H1 (cell line): ENCODE measurements around the gene PLCL1. TPM values are rescaled to one million over a fixed set of nuclear protein-coding genes. Genes with fewer than 3 reads are reported as not detected.

Source experiments
- CTCF ChIA-PET: fragments of 300-600 bp; sonication (Branson Sonifier 250); formaldehyde crosslinking; loops from one replicate; lab custom pipeline; 2021; ENCODE audit not compliant: partially characterized antibody; lab: Charles Lee
- POLR2A ChIA-PET: fragments of 300-600 bp; sonication (Branson Sonifier 250); formaldehyde crosslinking; loops from one replicate; lab custom pipeline; 2021; ENCODE audit warnings: inconsistent platforms; ENCODE audit not compliant: partially characterized antibody; lab: Charles Lee
- DNase-seq, 2 experiments: peaks; one replicate each; pipeline versions ENCODE4 v3.0.0 to v3.0.0-alpha.2; 2010 to 2022; ENCODE audit warnings: low spot score in 2 of 2, low read depth in 1 of 2, mixed read lengths in 1 of 2
- FAIRE-seq: peaks from 2 replicates; lab custom pipeline; 2011; peaks lifted over from hg19 to GRCh38; lab: Jason Lieb, UNC
- H2AFZ ChIP-seq: 2 replicates; pipeline ENCODE4 v1.8.1; 2012; ENCODE audit warnings: low read length, inconsistent platforms
- H2AK5ac ChIP-seq: 2 replicates; pipeline ENCODE4 v1.6.1; 2013; ENCODE audit warnings: low read depth, low read length
- H2BK120ac ChIP-seq: replicated peaks from 2 replicates; pipeline ENCODE3; 2013; ENCODE audit warnings: low read depth, low read length, inconsistent platforms
- H2BK12ac ChIP-seq: 2 replicates; pipeline ENCODE4 v1.6.1; 2013; ENCODE audit warnings: low read depth, low read length
- H2BK15ac ChIP-seq: 2 replicates; pipeline ENCODE4 v1.6.1; 2013; ENCODE audit warnings: low read length
- H2BK20ac ChIP-seq: 2 replicates; pipeline ENCODE4 v1.6.1; 2013; ENCODE audit warnings: low read length
- H2BK5ac ChIP-seq: 2 replicates; pipeline ENCODE4 v1.6.1; 2013; ENCODE audit warnings: low read depth, low read length
- H3K14ac ChIP-seq: 2 replicates; pipeline ENCODE4 v1.6.1; 2013; ENCODE audit warnings: inconsistent platforms; ENCODE audit not compliant: insufficient read length
- H3K18ac ChIP-seq: 2 replicates; pipeline ENCODE4 v1.6.1; 2013; ENCODE audit warnings: low read length; ENCODE audit errors: extremely low read depth
- H3K23ac ChIP-seq: 2 replicates; pipeline ENCODE4 v1.6.1; 2013; ENCODE audit warnings: inconsistent platforms; ENCODE audit not compliant: insufficient read length
- H3K23me2 ChIP-seq: 2 replicates; pipeline ENCODE4 v1.6.1; 2013; ENCODE audit warnings: low read depth, low read length
- H3K27ac ChIP-seq: 2 replicates; pipeline ENCODE4 v1.6.1; 2011; ENCODE audit warnings: low read depth, low read length, inconsistent platforms
- H3K27me3 ChIP-seq, 4 experiments: replicated peaks in 1 of 4; 1 replicate in 1 of 4; 2 replicates in 3 of 4; pipeline versions ENCODE4 v1.6.1 to v1.8.1; 2011 to 2013; ENCODE audit warnings: low read length in 3 of 4, mild to moderate bottlenecking in 3 of 4, inconsistent platforms in 2 of 4, mixed read lengths in 2 of 4, moderate library complexity in 1 of 4; ENCODE audit not compliant: control insufficient read depth in 3 of 4, insufficient read depth in 3 of 4; ENCODE audit errors: extremely low read depth in 1 of 4
- H3K36me3 ChIP-seq, 4 experiments: 2 replicates each; pipeline versions ENCODE4 v1.6.1 to v1.8.1; 2011 to 2013; ENCODE audit warnings: mild to moderate bottlenecking in 4 of 4, low read length in 3 of 4, moderate library complexity in 2 of 4, control low read depth in 1 of 4, inconsistent platforms in 1 of 4; ENCODE audit not compliant: insufficient read depth in 4 of 4, control insufficient read depth in 2 of 4
- H3K4ac ChIP-seq: replicated peaks from 2 replicates; pipeline ENCODE3; 2013; ENCODE audit warnings: low read length, low read depth, mixed read lengths, inconsistent platforms; ENCODE audit not compliant: insufficient read length
- H3K4me1 ChIP-seq, 4 experiments: replicated peaks in 1 of 4; 1 replicate in 1 of 4; 2 replicates in 3 of 4; pipeline versions ENCODE4 v1.6.1 to v1.8.1; 2011 to 2013; ENCODE audit warnings: low read length in 3 of 4, inconsistent platforms in 2 of 4, mixed read lengths in 1 of 4; ENCODE audit not compliant: insufficient read depth in 4 of 4, control insufficient read depth in 3 of 4
- H3K4me2 ChIP-seq, 2 experiments: 2 replicates each; pipeline versions ENCODE4 v1.6.1 to v1.8.1; 2011 to 2013; ENCODE audit warnings: low read depth in 2 of 2, low read length in 2 of 2, control low read depth in 1 of 2, inconsistent platforms in 1 of 2, mild to moderate bottlenecking in 1 of 2; ENCODE audit not compliant: insufficient read depth in 1 of 2
- H3K4me3 ChIP-seq, 4 experiments: fragments of 200-600, 300-600 bp in 1 of 4; sonication (generic), shearing (Covaris generic), sonication (Bioruptor Twin) in 1 of 4; 2 replicates each; pipeline versions ENCODE4 v1.5.1 to v1.8.1; 2011 to 2016; ENCODE audit warnings: low read length in 4 of 4, low read depth in 3 of 4, control low read depth in 2 of 4, inconsistent platforms in 2 of 4, mild to moderate bottlenecking in 2 of 4, mixed read lengths in 1 of 4, moderate library complexity in 1 of 4; ENCODE audit not compliant: insufficient read depth in 2 of 4; ENCODE audit errors: extremely low read depth in 1 of 4
- H3K56ac ChIP-seq: replicated peaks from 2 replicates; pipeline ENCODE3; 2013; ENCODE audit warnings: low read depth, mild to moderate bottlenecking, mixed read lengths, low read length, inconsistent platforms; ENCODE audit not compliant: insufficient read length
- H3K79me1 ChIP-seq: 2 replicates; pipeline ENCODE4 v1.6.1; 2013; ENCODE audit warnings: low read depth, low read length, control low read depth
- H3K79me2 ChIP-seq, 2 experiments: 2 replicates each; pipeline versions ENCODE4 v1.6.1 to v1.8.1; 2012 to 2013; ENCODE audit warnings: low read length in 2 of 2, mild to moderate bottlenecking in 2 of 2, inconsistent platforms in 1 of 2; ENCODE audit not compliant: insufficient read depth in 2 of 2, control insufficient read depth in 1 of 2
- H3K9ac ChIP-seq, 4 experiments: replicated peaks in 1 of 4; 1 replicate in 1 of 4; 2 replicates in 3 of 4; pipeline versions ENCODE4 v1.6.1 to v1.8.1; 2011 to 2013; ENCODE audit warnings: low read depth in 3 of 4, low read length in 3 of 4, control low read depth in 2 of 4, mild to moderate bottlenecking in 2 of 4, moderate library complexity in 2 of 4, inconsistent platforms in 1 of 4; ENCODE audit errors: extremely low read depth in 1 of 4
- H3K9me3 ChIP-seq, 2 experiments: 2 replicates each; pipeline versions ENCODE4 v1.6.1 to v1.8.1; 2012 to 2013; ENCODE audit warnings: mild to moderate bottlenecking in 2 of 2, moderate library complexity in 2 of 2, control low read depth in 1 of 2, inconsistent platforms in 1 of 2, low read depth in 1 of 2, low read length in 1 of 2, mixed read lengths in 1 of 2; ENCODE audit not compliant: insufficient read depth in 2 of 2
- H4K20me1 ChIP-seq, 2 experiments: replicated peaks in 1 of 2; 2 replicates each; pipeline versions ENCODE3 to v1.8.1; 2011 to 2013; ENCODE audit warnings: inconsistent platforms in 2 of 2, low read length in 2 of 2, mild to moderate bottlenecking in 1 of 2; ENCODE audit not compliant: insufficient read depth in 2 of 2, control insufficient read depth in 1 of 2
- H4K5ac ChIP-seq: 2 replicates; pipeline ENCODE4 v1.6.1; 2013; ENCODE audit warnings: low read length, low read depth, mixed read lengths, inconsistent platforms; ENCODE audit not compliant: insufficient read length
- H4K8ac ChIP-seq: 2 replicates; pipeline ENCODE4 v1.8.0; 2013; ENCODE audit warnings: mild to moderate bottlenecking, moderate library complexity, low read length, inconsistent platforms; ENCODE audit not compliant: insufficient read depth; ENCODE audit errors: extremely low read depth
- H4K91ac ChIP-seq: replicated peaks from 2 replicates; pipeline ENCODE3; 2013; ENCODE audit warnings: low read length, mixed read lengths, inconsistent platforms; ENCODE audit not compliant: insufficient read length
- BRCA1 ChIP-seq: IDR thresholded peaks from 2 replicates; pipeline ENCODE4 v1.6.1; 2012; ENCODE audit warnings: low read depth, low read length, improper control_type of control experiment
- CBX5 ChIP-seq: fragments of 300-800, 300-1000 bp; sonication (generic); IDR thresholded peaks from 2 replicates; pipeline ENCODE4 v1.7.1; 2016; ENCODE audit warnings: antibody characterized with exemption, low read length, low read depth
- CHD1 ChIP-seq: IDR thresholded peaks from 2 replicates; pipeline ENCODE4 v1.6.1; 2012; ENCODE audit warnings: low read depth, low read length, improper control_type of control experiment
- CHD2 ChIP-seq: IDR thresholded peaks from 2 replicates; pipeline ENCODE4 v1.6.1; 2012; ENCODE audit warnings: low read length, improper control_type of control experiment
- CREB1 ChIP-seq: IDR thresholded peaks from 2 replicates; pipeline ENCODE4 v1.6.1; 2012; ENCODE audit warnings: inconsistent platforms
- FOSL1 ChIP-seq: IDR thresholded peaks from 2 replicates; pipeline ENCODE4 v1.6.1; 2011; ENCODE audit warnings: mild to moderate bottlenecking, low read depth, low read length, moderate library complexity; ENCODE audit not compliant: insufficient read depth
- GTF2F1 ChIP-seq: IDR thresholded peaks from 2 replicates; pipeline ENCODE4 v1.6.1; 2012; ENCODE audit warnings: low read depth, low read length, improper control_type of control experiment, borderline replicate concordance
- JUN ChIP-seq: IDR thresholded peaks from 2 replicates; pipeline ENCODE4 v1.6.1; 2011; ENCODE audit warnings: low read depth, mild to moderate bottlenecking, improper control_type of control experiment, low read length
- JUND ChIP-seq: IDR thresholded peaks from 2 replicates; pipeline ENCODE4 v1.6.1; 2011; ENCODE audit warnings: mild to moderate bottlenecking, improper control_type of control experiment, low read length
- KDM5A ChIP-seq: fragments of 200-600 bp; IDR thresholded peaks from 2 replicates; pipeline ENCODE4 v1.7.1; 2012; ENCODE audit warnings: mild to moderate bottlenecking, low read length, inconsistent platforms, mixed read lengths
- MAFK ChIP-seq: IDR thresholded peaks from 2 replicates; pipeline ENCODE4 v1.6.1; 2012; ENCODE audit warnings: low read depth, mild to moderate bottlenecking, improper control_type of control experiment, low read length
- RAD21 ChIP-seq, 2 experiments: IDR thresholded peaks in 1 of 2; conservative IDR thresholded peaks in 1 of 2; 2 replicates each; pipeline ENCODE4 v1.6.1; 2011; ENCODE audit warnings: low read depth in 2 of 2, low read length in 2 of 2, improper control_type of control experiment in 1 of 2, inconsistent platforms in 1 of 2, mild to moderate bottlenecking in 1 of 2, moderate library complexity in 1 of 2
- RXRA ChIP-seq: IDR thresholded peaks from 2 replicates; pipeline ENCODE4 v1.6.1; 2011; ENCODE audit warnings: low read depth, mild to moderate bottlenecking, low read length, moderate library complexity; ENCODE audit not compliant: insufficient read depth
- SIRT6 ChIP-seq: IDR thresholded peaks from one replicate; pipeline ENCODE4 v1.7.1; 2012; ENCODE audit warnings: low read length, inconsistent platforms
- TAF1 ChIP-seq: IDR thresholded peaks from 2 replicates; pipeline ENCODE4 v1.6.1; 2011; ENCODE audit warnings: mild to moderate bottlenecking, low read depth, low read length
- WGBS, 2 experiments: shearing (Covaris generic) in 1 of 2; methylation state at CpG; one replicate each; pipeline versions ENCODE4 v1.1.6 to v1.1.7; 2013 to 2015; ENCODE audit warnings: low lambda C conversion rate in 2 of 2, mixed read lengths in 2 of 2, inconsistent platforms in 1 of 2, low coverage in 1 of 2, missing lambda C conversion rate in 1 of 2; ENCODE audit not compliant: insufficient replicate concordance in 2 of 2, insufficient coverage in 1 of 2, insufficient read length in 1 of 2; ENCODE audit errors: extremely low coverage in 1 of 2, missing lambda C conversion rate in 1 of 2; 5-methylcytosine and 5-hydroxymethylcytosine counted together
- polyA plus RNA-seq, 7 experiments: library from polyadenylated mRNA; depleted of rRNA in 3 of 7; stranded (reverse) in 5 of 7; unstranded in 2 of 7; fragments of >200 nt in 5 of 7; fragments of 200-250 nt in 2 of 7; gene quantifications; 1 replicate in 5 of 7; 2 replicates in 1 of 7; 4 replicates in 1 of 7; pipeline versions ENCODE4 v1.2.1 to v1.2.3, GENCODE V29; 2011 to 2013; ENCODE audit warnings: missing spikeins in 2 of 7, mixed read lengths in 2 of 7
- total RNA-seq: library from RNA; stranded (reverse); fragmentation: NEBNext Ultra II Directional; extraction: Animal tissue kit (Norgen Biotek cat#: 25700); gene quantifications from 2 replicates; pipeline ENCODE4 v1.2.1, GENCODE V29; 2021

PLCL1 gene
- total and polyA plus RNA-seq, 2 of the 8 experiments (the other 6 are each of a cell fraction or from before 2014, with no cell fraction given), result not detected

- Histone ChIP-seq H3K9me3 (no peaks in the 10 kb centered on the region), H4K20me1 (no peaks in the 10 kb centered on the region), H3K14ac (no peak overlapping the region), H4K5ac (no peak overlapping the region), H3K18ac (no peak overlapping the region), H3K27ac (no peak overlapping the region), H3K79me1 (no peaks in the 10 kb centered on the region), H4K91ac (no peak overlapping the region), H3K4me2 (no peak overlapping the region), H3K27me3 (no peaks in the 10 kb centered on the region), H2BK120ac (no peak overlapping the region), H3K9ac (no peak overlapping the region), H2BK12ac (no peak overlapping the region), H3K79me2 (no peaks in the 10 kb centered on the region), H2BK5ac (no peak overlapping the region), H3K36me3 (no peaks in the 10 kb centered on the region), H3K4me1 (peaks cover 0 to 2% (median 0%) of the 10 kb centered on the region in 4 experiments; a peak in 1 of 7 replicates), H3K4me3 (no peak overlapping the region), H3K23ac (no peak overlapping the region), H4K8ac (no peak overlapping the region), H3K4ac (no peak overlapping the region), H2AK5ac (no peak overlapping the region), H2AFZ (no peak overlapping the region), H2BK15ac (no peak overlapping the region), H3K23me2 (no peaks in the 10 kb centered on the region), H2BK20ac (no peak overlapping the region), H3K56ac (no peak overlapping the region)
- ChIA-PET POLR2A (no interaction called here), CTCF (interaction anchor here (1.0 to 1.2 kb wide), 2 partner anchors 10 to 16 kb away, joined by 3 to 5 read pairs; no protein-coding TSS in a partner anchor)
- DNase-seq (no peak), FAIRE-seq (no peak)
- TF ChIP-seq JUN, result no peak
- TF ChIP-seq GTF2F1, result no peak
- TF ChIP-seq KDM5A, result no peak
- TF ChIP-seq CHD2, result no peak
- TF ChIP-seq CREB1, result no peak
- TF ChIP-seq CBX5, result no peak
- TF ChIP-seq RXRA, result no peak
- TF ChIP-seq JUND, result no peak
- no peak for TF ChIP-seq TAF1
- TF ChIP-seq CHD1, result no peak
- TF ChIP-seq BRCA1, result no peak
- TF ChIP-seq SIRT6, result no peak
- TF ChIP-seq FOSL1, result no peak
- TF ChIP-seq MAFK, result no peak
- no peak for TF ChIP-seq RAD21 (IDR thresholded peaks at IDR 0.05 in 1 of 2, conservative IDR thresholded peaks at IDR 0.05 in 1 of 2; ENCODE audit: low read depth in 2 of 2, low read length in 2 of 2)
- WGBS, 2 experiments, result 96% methylated on average over 2 of the region's 2 CpGs; no CpG with 5 or more reads in 1 of the 2 experiments
Observed at GRCh38 chr2:197867033-197867432, 62.6 kb downstream of the PLCL1 start.
